ENCODE measurements around the gene PCGF5. TPM values are rescaled to one million over a fixed set of nuclear protein-coding genes. Genes with fewer than 3 reads are reported as not detected.

The PCGF5 gene
- total and polyA plus RNA-seq, 2 of the 8 experiments (the other 6 are each of a cell fraction or from before 2014, with no cell fraction given) = 5.8 to 8.4 TPM

GRCh38 chr10:91198781-91199180, 21.7 kb upstream of the PCGF5 start:
- no peaks in the 10 kb centered on the region for H3K27me3 ChIP-seq (replicated peaks in 1 of 4; ENCODE audit: control insufficient read depth in 3 of 4, extremely low read depth in 1 of 4, insufficient read depth in 3 of 4, low read length in 3 of 4)
- no peaks in the 10 kb centered on the region for H3K79me2 ChIP-seq (ENCODE audit: control insufficient read depth in 1 of 2, insufficient read depth in 2 of 2, low read length in 2 of 2)
- no peak overlapping the region for H2AFZ ChIP-seq (ENCODE audit: low read length)
- H3K36me3 ChIP-seq (ENCODE audit: control insufficient read depth in 2 of 4, insufficient read depth in 4 of 4, low read length in 3 of 4) = no peaks in the 10 kb centered on the region
- H4K20me1 ChIP-seq (replicated peaks in 1 of 2; ENCODE audit: control insufficient read depth in 1 of 2, insufficient read depth in 2 of 2, low read length in 2 of 2) = no peaks in the 10 kb centered on the region
- no peak overlapping the region for H3K27ac ChIP-seq (ENCODE audit: low read depth, low read length)
- no peak overlapping the region for H2AK5ac ChIP-seq (ENCODE audit: low read depth, low read length)
- FAIRE-seq (no peak), DNase-seq (ENCODE audit: low read depth in 1 of 2, low spot score in 2 of 2) (no peak)
- no peak overlapping the region for H3K14ac ChIP-seq (ENCODE audit: insufficient read length)
- H2BK15ac ChIP-seq (ENCODE audit: low read length) = no peak overlapping the region
- H2BK5ac ChIP-seq (ENCODE audit: low read depth, low read length) = no peak overlapping the region
- H4K8ac ChIP-seq (ENCODE audit: extremely low read depth, insufficient read depth, low read length) = no peak overlapping the region
- ChIA-PET POLR2A (ENCODE audit: partially characterized antibody) (no interaction called here), CTCF (ENCODE audit: partially characterized antibody) (no interaction called here)
- no peak overlapping the region for H3K18ac ChIP-seq (ENCODE audit: extremely low read depth, low read length)
- no peak overlapping the region for H3K4me2 ChIP-seq (ENCODE audit: insufficient read depth in 1 of 2, low read depth in 2 of 2, low read length in 2 of 2)
- no peak overlapping the region for H2BK20ac ChIP-seq (ENCODE audit: low read length)
- WGBS, 2 experiments (ENCODE audit: extremely low coverage in 1 of 2, insufficient coverage in 1 of 2, insufficient read length in 1 of 2, insufficient replicate concordance in 2 of 2, low coverage in 1 of 2, low lambda C conversion rate in 2 of 2, missing lambda C conversion rate in 1 of 2) = 100% methylated on average over 1 of the region's 1 CpG; no CpG with 5 or more reads in 1 of the 2 experiments
- H3K4ac ChIP-seq (replicated peaks; ENCODE audit: insufficient read length, low read depth, low read length) = no peak overlapping the region
- no peak overlapping the region for H2BK120ac ChIP-seq (replicated peaks; ENCODE audit: low read depth, low read length)
- no peak overlapping the region for H4K91ac ChIP-seq (replicated peaks; ENCODE audit: insufficient read length, low read length)
- H3K23ac ChIP-seq (ENCODE audit: insufficient read length) = no peak overlapping the region
- H3K79me1 ChIP-seq (ENCODE audit: low read depth, low read length) = no peaks in the 10 kb centered on the region
- H4K5ac ChIP-seq (ENCODE audit: insufficient read length, low read depth, low read length) = no peak overlapping the region
- no peak overlapping the region for H3K9ac ChIP-seq (replicated peaks in 1 of 4; ENCODE audit: extremely low read depth in 1 of 4, low read depth in 3 of 4, low read length in 3 of 4)
- no peak overlapping the region for H3K56ac ChIP-seq (replicated peaks; ENCODE audit: insufficient read length, low read depth, low read length)
- H3K4me3 ChIP-seq (ENCODE audit: extremely low read depth in 1 of 4, insufficient read depth in 2 of 4, low read depth in 3 of 4, low read length in 4 of 4) = no peak overlapping the region
- no peak overlapping the region for H2BK12ac ChIP-seq (ENCODE audit: low read depth, low read length)
- no peaks in the 10 kb centered on the region for H3K23me2 ChIP-seq (ENCODE audit: low read depth, low read length)
- no peaks in the 10 kb centered on the region for H3K9me3 ChIP-seq (ENCODE audit: insufficient read depth in 2 of 2, low read depth in 1 of 2, low read length in 1 of 2)
- H3K4me1 ChIP-seq (replicated peaks in 1 of 4; ENCODE audit: control insufficient read depth in 3 of 4, insufficient read depth in 4 of 4, low read length in 3 of 4) = no peaks in the 10 kb centered on the region
- TF ChIP-seq FOSL1 (IDR thresholded peaks at IDR 0.05; ENCODE audit: insufficient read depth, low read depth, low read length) (no peak), TAF1 (IDR thresholded peaks at IDR 0.05; ENCODE audit: low read depth, low read length) (no peak), NANOG (IDR thresholded peaks at IDR 0.05; ENCODE audit: insufficient read depth, low read depth, low read length, poor library complexity, severe bottlenecking) (no peak)
